Measurements from ENCODE around the gene MSMO1.

DNA sequence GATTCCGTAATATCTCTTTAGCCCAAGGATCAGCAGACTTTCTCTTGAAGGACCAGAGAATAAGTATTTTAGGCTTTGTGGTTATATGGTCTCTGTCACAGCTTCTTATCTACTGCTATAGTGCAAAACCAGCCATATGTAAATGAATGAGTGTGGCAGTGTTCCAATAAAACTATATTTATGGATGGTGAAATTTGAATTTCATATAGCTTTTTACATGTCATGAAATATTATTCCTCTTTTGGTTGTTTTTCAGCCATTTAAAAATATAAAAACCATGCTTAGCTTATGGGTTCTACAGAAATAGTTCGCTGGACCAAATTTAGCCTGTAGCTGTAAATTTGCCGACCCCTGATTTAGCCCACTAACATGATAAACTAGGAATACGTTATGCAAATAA, 18.0 kb upstream of the MSMO1 start:
- TF ChIP-seq, protein P1, sequence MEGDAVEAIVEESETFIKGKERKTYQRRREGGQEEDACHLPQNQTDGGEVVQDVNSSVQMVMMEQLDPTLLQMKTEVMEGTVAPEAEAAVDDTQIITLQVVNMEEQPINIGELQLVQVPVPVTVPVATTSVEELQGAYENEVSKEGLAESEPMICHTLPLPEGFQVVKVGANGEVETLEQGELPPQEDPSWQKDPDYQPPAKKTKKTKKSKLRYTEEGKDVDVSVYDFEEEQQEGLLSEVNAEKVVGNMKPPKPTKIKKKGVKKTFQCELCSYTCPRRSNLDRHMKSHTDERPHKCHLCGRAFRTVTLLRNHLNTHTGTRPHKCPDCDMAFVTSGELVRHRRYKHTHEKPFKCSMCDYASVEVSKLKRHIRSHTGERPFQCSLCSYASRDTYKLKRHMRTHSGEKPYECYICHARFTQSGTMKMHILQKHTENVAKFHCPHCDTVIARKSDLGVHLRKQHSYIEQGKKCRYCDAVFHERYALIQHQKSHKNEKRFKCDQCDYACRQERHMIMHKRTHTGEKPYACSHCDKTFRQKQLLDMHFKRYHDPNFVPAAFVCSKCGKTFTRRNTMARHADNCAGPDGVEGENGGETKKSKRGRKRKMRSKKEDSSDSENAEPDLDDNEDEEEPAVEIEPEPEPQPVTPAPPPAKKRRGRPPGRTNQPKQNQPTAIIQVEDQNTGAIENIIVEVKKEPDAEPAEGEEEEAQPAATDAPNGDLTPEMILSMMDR (IDR thresholded peaks at IDR 0.05; ENCODE audit: extremely low read depth in 1 of 2, insufficient read depth in 1 of 2, low read depth in 1 of 2, low read length in 2 of 2) = no peak
- TF ChIP-seq, protein P2, sequence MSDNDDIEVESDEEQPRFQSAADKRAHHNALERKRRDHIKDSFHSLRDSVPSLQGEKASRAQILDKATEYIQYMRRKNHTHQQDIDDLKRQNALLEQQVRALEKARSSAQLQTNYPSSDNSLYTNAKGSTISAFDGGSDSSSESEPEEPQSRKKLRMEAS (IDR thresholded peaks at IDR 0.05; ENCODE audit: insufficient read depth, insufficient read length) = no peak
- TF ChIP-seq POLR2AphosphoS5 (IDR thresholded peaks at IDR 0.05; ENCODE audit: insufficient read depth, low read depth, low read length) = no peak

Data from endothelial cell of umbilical vein (primary cell).